Activated naive CD8-positive, alpha-beta T cell (primary cell): Measurements from ENCODE around the gene TINAGL1.

Experiments used
- H3K27ac Mint-ChIP-seq: one replicate; pipeline ENCODE4 v1.8.0; 2021; ENCODE audit warnings: mixed read lengths
- H3K27me3 Mint-ChIP-seq: one replicate; pipeline ENCODE4 v1.8.0; 2021; ENCODE audit warnings: mixed read lengths
- H3K36me3 Mint-ChIP-seq: one replicate; pipeline ENCODE4 v1.8.0; 2021; ENCODE audit warnings: mixed read lengths
- H3K4me1 Mint-ChIP-seq: one replicate; pipeline ENCODE4 v1.8.0; 2021; ENCODE audit warnings: low read depth, mixed read lengths
- H3K4me3 Mint-ChIP-seq: one replicate; pipeline ENCODE4 v1.8.0; 2021; ENCODE audit warnings: mild to moderate bottlenecking, mixed read lengths
- H3K9me3 Mint-ChIP-seq: one replicate; pipeline ENCODE4 v1.8.0; 2021; ENCODE audit warnings: low read depth, mixed read lengths

Gene TINAGL1

DNA sequence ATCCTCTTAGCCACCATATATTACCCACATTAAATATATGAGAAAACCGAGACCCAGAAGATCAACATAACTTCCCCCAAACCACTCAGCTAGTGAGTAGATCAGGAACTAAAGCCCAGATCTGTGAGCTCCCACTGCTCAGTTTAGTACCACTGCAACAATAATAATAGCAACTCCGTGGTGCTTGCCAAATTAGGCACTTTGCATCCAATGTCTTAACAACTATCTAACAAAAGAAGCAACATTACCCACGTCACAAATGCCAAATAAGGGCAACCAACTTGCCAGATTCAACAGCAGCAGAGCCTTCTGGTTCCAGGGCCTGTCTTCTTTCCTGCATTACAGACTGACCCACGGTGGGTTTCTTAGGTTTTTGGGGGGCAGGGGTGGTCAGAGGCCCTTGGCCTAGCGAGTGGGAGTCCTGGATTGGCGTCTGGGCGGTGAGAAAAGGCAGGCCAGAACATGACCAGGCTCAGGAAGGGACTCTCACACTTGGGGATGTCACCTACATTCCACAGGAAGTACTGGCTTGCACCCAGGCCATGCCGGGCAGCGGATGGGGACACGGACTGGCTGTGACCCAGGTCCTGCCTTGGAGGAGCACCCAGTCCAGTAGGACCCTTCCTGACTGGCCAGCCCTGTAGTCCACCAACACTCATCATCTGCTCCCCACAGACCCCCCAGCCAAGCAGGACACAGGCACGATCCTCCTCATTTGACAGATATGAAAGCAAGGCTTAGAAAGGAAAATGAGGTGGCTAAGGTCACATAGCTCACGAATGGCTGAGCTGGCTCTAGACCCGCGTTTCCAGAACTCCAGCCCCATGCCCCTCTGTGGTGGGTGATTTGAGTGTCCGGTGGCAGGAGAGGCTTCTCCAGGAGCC is 45.8 kb downstream of the TINAGL1 start:
- peaks cover 3% of the 10 kb centered on the region for H3K4me1 Mint-ChIP-seq
- H3K27ac Mint-ChIP-seq: no peak overlapping the region
- no peaks in the 10 kb centered on the region for H3K9me3 Mint-ChIP-seq
- H3K36me3 Mint-ChIP-seq: peaks cover 6% of the 10 kb centered on the region
- peaks cover 4% of the 10 kb centered on the region for H3K27me3 Mint-ChIP-seq
- no peak overlapping the region for H3K4me3 Mint-ChIP-seq

DNA sequence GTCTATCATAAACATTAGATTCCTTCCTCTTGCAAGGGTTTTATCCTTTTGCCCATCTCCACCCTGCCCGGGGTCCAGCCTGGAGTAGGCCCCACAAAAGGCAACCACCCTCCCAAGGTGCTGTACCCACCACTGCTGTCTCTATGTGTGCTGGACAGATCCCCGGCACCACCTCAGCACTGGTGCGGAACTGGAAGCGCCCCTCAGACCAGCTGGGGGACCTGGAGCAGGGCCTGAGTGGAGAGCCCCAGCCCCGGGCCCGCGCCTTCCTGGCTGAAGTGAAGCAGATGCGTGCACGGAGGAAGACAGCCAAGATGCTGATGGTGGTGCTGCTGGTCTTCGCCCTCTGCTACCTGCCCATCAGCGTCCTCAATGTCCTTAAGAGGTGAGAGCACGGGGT is 47.0 kb downstream of the TINAGL1 start:
- H3K27ac Mint-ChIP-seq: no peak overlapping the region
- H3K9me3 Mint-ChIP-seq: no peaks in the 10 kb centered on the region
- H3K4me3 Mint-ChIP-seq: no peak overlapping the region
- peaks cover 1% of the 10 kb centered on the region for H3K27me3 Mint-ChIP-seq
- H3K36me3 Mint-ChIP-seq: peaks cover 6% of the 10 kb centered on the region
- H3K4me1 Mint-ChIP-seq: no peaks in the 10 kb centered on the region

DNA sequence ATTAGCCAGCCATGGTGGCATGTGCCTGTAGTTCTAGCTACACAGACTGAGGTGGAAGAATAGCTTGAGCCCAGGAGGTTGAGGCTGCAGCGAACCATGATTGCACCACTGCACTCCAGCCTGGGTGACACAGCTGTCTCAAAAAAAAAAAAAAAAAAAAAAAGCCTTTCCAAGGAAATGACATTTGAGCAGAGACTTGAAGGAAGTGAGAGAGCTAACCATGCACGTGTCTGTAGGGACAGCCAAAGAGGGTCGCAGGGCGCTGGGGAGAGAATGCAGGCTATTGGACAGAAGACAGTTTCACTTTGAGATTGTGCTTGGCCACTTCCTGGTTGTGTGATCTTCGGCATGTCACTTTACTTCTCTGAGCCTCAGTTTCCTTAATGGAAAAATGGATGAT is 48.0 kb downstream of the TINAGL1 start:
- Mint-ChIP-seq H3K36me3 (peaks cover 8% of the 10 kb centered on the region), H3K4me3 (no peak overlapping the region), H3K4me1 (no peaks in the 10 kb centered on the region), H3K9me3 (no peaks in the 10 kb centered on the region), H3K27me3 (no peaks in the 10 kb centered on the region), H3K27ac (no peak overlapping the region)

DNA sequence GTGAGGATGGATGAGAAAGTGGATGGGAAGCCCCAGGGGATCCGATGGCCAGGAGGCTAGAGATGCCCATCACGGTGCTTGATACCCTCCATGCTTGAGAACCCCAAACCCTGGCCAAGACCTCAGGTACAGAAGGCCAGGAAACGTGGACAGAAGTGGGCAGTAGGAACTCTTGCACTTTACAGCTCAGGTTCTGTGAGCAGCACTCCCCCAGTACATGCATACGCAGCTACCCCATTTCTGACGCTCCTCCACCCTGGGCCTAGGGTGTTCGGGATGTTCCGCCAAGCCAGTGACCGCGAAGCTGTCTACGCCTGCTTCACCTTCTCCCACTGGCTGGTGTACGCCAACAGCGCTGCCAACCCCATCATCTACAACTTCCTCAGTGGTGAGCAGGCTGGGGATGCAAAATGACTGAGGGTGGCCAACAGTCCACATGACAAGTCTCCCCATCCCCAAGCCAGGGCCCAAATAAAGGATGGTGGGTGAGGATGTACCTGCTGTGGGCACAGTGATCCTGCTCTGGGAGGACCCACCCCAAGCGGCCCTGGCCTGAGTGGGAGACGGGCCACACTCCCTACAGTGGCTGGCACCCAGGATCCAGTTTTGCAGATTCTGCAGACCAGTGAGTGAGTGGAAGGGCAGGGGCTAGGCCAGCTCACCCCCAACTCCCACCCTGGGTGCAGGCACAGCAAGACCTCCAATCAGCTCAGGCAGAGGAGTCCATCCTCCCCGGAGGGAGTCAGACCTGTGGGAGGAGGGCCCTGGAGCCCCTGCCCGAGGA is 48.6 kb downstream of the TINAGL1 start:
- no peaks in the 10 kb centered on the region for H3K27me3 Mint-ChIP-seq
- H3K9me3 Mint-ChIP-seq: no peaks in the 10 kb centered on the region
- H3K36me3 Mint-ChIP-seq: peaks cover 8% of the 10 kb centered on the region
- H3K27ac Mint-ChIP-seq: no peak overlapping the region
- no peaks in the 10 kb centered on the region for H3K4me1 Mint-ChIP-seq
- H3K4me3 Mint-ChIP-seq: no peak overlapping the region

DNA sequence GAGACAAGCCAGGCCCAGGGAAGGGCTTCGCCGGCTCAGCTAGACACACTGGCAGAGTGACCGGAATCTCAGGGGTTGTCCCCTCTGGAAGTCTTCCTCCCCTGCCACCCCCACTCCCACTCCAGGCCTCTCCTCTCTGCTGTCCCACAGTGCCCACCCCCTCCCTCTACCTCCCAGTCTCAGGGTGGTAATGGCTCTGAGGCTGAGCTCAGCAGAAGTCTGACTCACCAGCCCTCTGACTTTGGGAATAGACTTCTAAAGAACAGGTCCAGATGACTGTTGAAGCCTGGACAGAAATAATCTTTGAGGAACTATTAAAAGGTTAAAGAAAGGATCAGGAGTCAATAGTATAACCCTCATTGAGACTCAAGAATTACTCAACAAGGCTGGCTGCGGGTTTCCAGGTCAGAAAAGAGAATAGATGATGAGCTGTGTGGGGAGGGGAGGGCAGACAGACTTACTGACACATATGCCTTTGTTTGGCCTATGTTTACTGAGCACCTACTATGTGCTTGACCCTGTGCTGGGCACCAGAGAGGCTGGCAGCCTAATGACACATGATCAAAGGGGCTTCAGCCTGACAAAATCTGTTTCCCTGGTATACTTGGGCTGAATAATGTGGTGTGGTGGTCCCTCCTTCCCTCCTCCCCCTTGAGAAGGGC is 49.4 kb downstream of the TINAGL1 start:
- Mint-ChIP-seq H3K27me3 (no peaks in the 10 kb centered on the region), H3K9me3 (no peaks in the 10 kb centered on the region), H3K4me1 (no peaks in the 10 kb centered on the region), H3K36me3 (peaks cover 8% of the 10 kb centered on the region), H3K4me3 (no peak overlapping the region), H3K27ac (no peak overlapping the region)

DNA sequence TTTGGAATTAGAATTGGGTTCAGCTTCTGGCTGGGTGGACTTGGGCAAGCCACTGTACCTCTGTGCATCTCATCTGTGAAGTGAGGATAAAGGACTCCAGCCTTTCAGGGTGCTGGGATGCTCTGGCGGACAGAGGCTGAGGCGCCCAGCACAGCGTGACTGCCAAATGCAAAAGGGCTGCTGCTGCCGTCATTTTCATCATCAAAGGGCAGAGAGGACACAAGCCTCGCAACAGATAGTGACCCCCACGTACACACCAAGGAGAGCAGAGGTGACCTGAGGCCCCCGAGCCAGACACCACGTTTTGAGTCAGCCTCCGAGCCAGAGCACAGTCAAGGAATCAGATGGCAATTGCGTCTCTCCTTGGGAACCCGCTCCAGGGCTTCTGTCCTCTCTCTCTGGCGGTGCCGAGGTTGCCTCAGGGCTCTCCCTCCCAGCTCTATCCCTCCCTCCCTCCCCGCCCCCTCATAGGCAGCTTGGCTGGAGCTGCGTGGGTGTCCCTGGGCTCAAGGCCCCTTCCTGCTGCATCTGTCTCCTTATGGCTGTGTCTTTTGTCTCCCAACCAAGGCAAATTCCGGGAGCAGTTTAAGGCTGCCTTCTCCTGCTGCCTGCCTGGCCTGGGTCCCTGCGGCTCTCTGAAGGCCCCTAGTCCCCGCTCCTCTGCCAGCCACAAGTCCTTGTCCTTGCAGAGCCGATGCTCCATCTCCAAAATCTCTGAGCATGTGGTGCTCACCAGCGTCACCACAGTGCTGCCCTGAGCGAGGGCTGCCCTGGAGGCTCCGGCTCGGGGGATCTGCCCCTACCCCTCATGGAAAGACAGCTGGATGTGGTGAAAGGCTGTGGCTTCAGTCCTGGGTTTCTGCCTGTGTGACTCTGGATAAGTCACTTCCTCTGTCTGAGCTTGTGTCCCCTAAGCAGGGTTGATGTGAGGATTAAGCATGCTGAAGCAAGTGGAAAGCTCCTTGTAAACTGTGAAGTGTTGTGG is 50.2 kb downstream of the TINAGL1 start:
- Mint-ChIP-seq H3K9me3 (no peaks in the 10 kb centered on the region), H3K36me3 (peaks cover 8% of the 10 kb centered on the region), H3K4me3 (no peak overlapping the region), H3K27me3 (no peaks in the 10 kb centered on the region), H3K4me1 (no peaks in the 10 kb centered on the region), H3K27ac (no peak overlapping the region)

DNA sequence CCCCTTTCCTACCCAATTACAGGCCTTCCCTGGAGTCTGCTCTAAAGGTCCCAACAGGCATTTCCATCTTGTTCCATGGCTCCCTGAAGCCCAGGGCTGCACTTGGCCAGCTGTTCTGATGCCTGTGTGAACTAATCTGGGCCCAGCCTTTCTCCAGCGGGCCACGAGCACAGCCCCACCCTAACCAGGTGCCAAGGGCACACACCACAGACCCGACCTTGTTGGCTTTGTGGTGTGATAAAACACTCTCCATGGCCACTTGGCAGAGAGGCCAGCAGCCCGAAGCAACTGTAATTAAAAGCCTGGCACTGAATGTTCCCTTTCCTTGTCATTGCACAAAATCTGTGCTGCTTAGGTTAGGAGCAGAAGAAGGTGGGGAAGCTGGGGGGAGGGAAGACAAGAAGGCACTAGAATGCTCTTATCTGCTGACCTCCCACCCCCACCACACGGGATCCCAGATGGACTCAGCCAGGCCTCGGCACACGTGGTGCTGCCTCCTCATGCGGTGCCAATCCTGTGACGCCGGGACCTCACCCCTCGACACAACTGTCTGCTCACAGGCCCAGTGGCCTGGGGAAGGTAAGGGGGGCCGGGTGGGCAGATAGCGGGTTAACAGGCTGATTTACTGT is 51.1 kb downstream of the TINAGL1 start:
- H3K27ac Mint-ChIP-seq: no peak overlapping the region
- peaks cover 8% of the 10 kb centered on the region for H3K36me3 Mint-ChIP-seq

DNA sequence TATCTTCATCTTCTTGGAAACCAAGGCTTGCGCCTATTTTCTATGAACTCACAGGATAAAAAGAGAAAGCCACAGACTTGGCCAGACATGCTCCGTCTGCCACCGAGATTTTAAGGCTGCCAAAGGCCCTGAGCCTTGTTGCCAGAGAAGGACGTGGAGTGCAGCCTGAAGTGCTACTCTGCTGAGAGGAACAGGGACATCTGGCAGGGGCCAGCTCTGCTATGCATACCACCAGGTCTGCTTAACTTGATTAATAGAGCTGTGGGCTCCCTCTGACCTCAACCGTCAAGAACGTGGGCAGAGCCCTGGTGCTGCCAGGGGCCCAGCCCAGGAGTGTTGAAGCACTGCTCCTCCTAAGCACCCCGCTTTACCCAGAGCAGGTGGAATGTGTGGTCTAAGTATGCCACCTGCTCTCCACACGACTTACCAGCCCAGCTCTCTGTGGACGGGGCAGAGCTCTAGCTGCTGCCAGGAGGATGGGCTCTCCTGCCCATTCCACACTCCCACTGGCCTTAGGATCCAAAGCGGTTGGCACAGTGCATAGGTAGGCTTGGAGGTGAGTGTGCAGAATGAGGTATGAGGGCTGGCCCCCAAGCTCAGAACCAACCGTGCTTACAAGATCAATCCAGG is 51.7 kb downstream of the TINAGL1 start:
- Mint-ChIP-seq H3K4me3 (no peak overlapping the region), H3K36me3 (peaks cover 8% of the 10 kb centered on the region), H3K4me1 (no peaks in the 10 kb centered on the region), H3K27ac (no peak overlapping the region), H3K27me3 (no peaks in the 10 kb centered on the region), H3K9me3 (no peaks in the 10 kb centered on the region)

More for the DNA sequence above, 51.1 kb downstream of the TINAGL1 start:
- H3K27me3 Mint-ChIP-seq: no peaks in the 10 kb centered on the region
- no peak overlapping the region for H3K4me3 Mint-ChIP-seq
- no peaks in the 10 kb centered on the region for H3K9me3 Mint-ChIP-seq
- no peaks in the 10 kb centered on the region for H3K4me1 Mint-ChIP-seq

DNA sequence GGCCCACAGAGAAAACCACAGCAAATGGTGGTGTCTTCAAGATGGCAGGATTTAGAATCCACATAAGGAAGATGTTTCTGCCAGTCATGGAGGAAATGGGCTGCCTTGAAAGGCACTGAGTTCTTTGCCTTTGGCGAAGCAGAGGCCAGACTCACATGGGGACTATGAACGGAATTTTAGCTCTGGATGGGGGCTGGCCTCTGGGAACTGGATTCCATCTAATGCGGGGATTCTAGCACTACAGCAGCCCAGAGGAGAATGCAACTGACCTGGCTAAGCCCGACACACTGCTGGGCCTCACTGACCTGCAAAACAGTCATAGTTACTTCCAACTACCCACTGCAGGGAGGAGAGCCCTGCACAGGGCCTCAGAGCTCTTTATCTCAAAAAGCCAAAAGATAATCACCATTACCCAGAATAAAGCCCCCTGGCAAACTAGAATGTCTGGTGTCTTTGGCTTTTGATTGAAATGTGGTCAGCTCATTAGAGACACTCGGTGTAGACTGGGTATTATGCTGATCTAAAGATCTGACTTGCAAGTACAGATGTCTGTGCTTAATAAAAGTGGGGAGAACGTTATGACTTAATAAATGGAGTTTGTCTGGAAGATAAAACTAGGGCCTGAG is 52.7 kb downstream of the TINAGL1 start:
- Mint-ChIP-seq H3K27ac (no peak overlapping the region), H3K4me1 (no peaks in the 10 kb centered on the region), H3K4me3 (no peak overlapping the region), H3K36me3 (peaks cover 4% of the 10 kb centered on the region), H3K9me3 (no peaks in the 10 kb centered on the region), H3K27me3 (no peaks in the 10 kb centered on the region)

DNA sequence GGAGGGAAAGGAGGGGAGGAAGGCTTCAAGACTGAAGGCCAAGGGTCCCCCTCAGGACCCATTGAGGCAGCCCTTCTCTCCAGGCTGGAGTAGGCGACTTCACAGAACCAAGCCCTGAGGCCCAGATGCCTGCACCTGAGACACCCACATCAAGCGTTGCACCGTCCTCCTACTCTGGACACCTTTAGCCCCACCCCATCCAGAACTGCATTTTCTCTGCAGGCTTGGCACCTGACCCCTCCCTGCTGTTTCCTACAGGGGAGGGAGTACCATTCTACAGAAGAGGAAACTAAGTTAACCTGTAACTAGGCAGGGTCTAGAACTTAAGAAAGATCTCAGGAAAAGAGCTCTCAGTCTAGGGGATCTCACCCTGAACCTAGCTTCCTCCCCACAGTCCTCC is 56.3 kb downstream of the TINAGL1 start:
- Mint-ChIP-seq H3K27me3 (no peaks in the 10 kb centered on the region), H3K9me3 (no peaks in the 10 kb centered on the region), H3K4me3 (no peak overlapping the region), H3K36me3 (peaks cover 2% of the 10 kb centered on the region), H3K4me1 (peaks cover 17% of the 10 kb centered on the region), H3K27ac (no peak overlapping the region)

DNA sequence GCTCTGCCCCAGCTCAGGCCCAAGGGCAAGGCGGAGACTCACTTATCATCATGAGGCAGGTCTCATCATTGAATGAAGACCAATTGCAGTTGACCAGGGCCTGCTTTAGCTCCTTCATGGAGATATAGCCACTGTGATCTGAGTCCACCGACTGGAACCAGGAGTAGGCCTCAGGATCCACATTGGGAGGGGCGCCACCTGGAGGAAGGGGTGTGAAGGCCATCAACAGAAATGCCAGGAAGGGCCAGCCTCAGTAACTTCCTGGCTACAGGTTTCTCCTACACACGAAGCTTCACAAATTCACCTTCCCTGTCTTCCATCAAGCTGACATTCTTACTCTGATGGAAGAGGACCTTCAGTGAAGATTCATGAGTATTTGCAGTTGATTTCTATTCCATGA is 56.8 kb downstream of the TINAGL1 start:
- Mint-ChIP-seq H3K36me3 (peaks cover 2% of the 10 kb centered on the region), H3K27me3 (no peaks in the 10 kb centered on the region), H3K9me3 (no peaks in the 10 kb centered on the region), H3K27ac (no peak overlapping the region), H3K4me3 (no peak overlapping the region), H3K4me1 (peaks cover 22% of the 10 kb centered on the region)
